H1 (cell line): ENCODE data around the gene CGN.

Experiments used
- ASH2L ChIP-seq: fragments of 200-600, 300-600 bp; sonication (generic); IDR thresholded peaks from one replicate; pipeline ENCODE4 v1.7.1; 2017; ENCODE audit warnings: low read length
- CEBPB ChIP-seq: IDR thresholded peaks from 2 replicates; pipeline ENCODE4 v1.6.1; 2012; ENCODE audit warnings: low read depth, low read length
- EP300 ChIP-seq, 2 experiments: IDR thresholded peaks; 1 replicate in 1 of 2; 2 replicates in 1 of 2; pipeline ENCODE4 v1.6.1; 2011 to 2012; ENCODE audit warnings: low read depth in 2 of 2, low read length in 2 of 2, mild to moderate bottlenecking in 2 of 2, borderline replicate concordance in 1 of 2, inconsistent platforms in 1 of 2, moderate library complexity in 1 of 2
- MAFK ChIP-seq: IDR thresholded peaks from 2 replicates; pipeline ENCODE4 v1.6.1; 2012; ENCODE audit warnings: low read depth, mild to moderate bottlenecking, improper control_type of control experiment, low read length
- MAX ChIP-seq: IDR thresholded peaks from 2 replicates; pipeline ENCODE4 v1.6.1; 2012; ENCODE audit warnings: inconsistent platforms
- POLR2AphosphoS5 ChIP-seq: IDR thresholded peaks from 2 replicates; pipeline ENCODE4 v1.6.1; 2011; ENCODE audit warnings: low read depth, low read length
- RXRA ChIP-seq: IDR thresholded peaks from 2 replicates; pipeline ENCODE4 v1.6.1; 2011; ENCODE audit warnings: low read depth, mild to moderate bottlenecking, low read length, moderate library complexity; ENCODE audit not compliant: insufficient read depth
- SIN3A ChIP-seq, 2 experiments: IDR thresholded peaks in 1 of 2; conservative IDR thresholded peaks in 1 of 2; 2 replicates each; pipeline ENCODE4 v1.6.1; 2011 to 2012; ENCODE audit warnings: low read length in 2 of 2, improper control_type of control experiment in 1 of 2, low read depth in 1 of 2, mild to moderate bottlenecking in 1 of 2
- SIRT6 ChIP-seq: IDR thresholded peaks from one replicate; pipeline ENCODE4 v1.7.1; 2012; ENCODE audit warnings: low read length, inconsistent platforms
- SIX5 ChIP-seq: IDR thresholded peaks from 2 replicates; pipeline ENCODE4 v1.6.1; 2011; ENCODE audit warnings: mild to moderate bottlenecking, low read depth, low read length
- TAF1 ChIP-seq: IDR thresholded peaks from 2 replicates; pipeline ENCODE4 v1.6.1; 2011; ENCODE audit warnings: mild to moderate bottlenecking, low read depth, low read length
- TF ChIP-seq, protein P1 (sequence below), 3 experiments: IDR thresholded peaks; 1 replicate in 2 of 3; 2 replicates in 1 of 3; pipeline versions ENCODE4 v1.5.1 to v1.6.1; 2011; ENCODE audit warnings: low read length in 3 of 3, mild to moderate bottlenecking in 3 of 3, inconsistent platforms in 2 of 3, low read depth in 1 of 3, moderate library complexity in 1 of 3; ENCODE audit not compliant: insufficient read depth in 1 of 3; ENCODE audit errors: control extremely low read depth in 1 of 3

DNA sequence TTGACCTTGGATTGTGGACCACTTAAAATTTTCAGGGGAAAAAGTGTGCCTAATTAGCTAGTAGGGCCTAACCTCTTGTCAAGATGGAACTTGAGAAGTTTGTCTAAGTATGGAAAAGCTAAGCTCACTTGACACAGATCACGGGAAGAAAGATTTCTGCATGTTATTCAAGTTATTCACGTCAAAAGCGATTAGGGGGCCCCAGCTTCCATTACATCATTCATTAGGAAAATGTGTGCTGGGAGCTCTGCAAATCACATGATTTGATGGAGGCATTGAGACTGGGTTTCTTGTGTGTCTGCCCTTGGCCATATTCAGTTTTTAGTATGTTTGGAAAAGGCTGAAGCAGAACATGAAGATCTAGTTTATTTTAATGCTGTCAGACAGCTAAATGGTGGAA lies 36.4 kb upstream of the CGN start:
- TF ChIP-seq CEBPB (no peak), EP300 (IDR thresholded peaks at IDR 0.05; ENCODE audit: borderline replicate concordance in 1 of 2, low read depth in 2 of 2, low read length in 2 of 2) (no peak), MAFK (no peak), TAF1 (no peak), MAX (no peak), POLR2AphosphoS5 (no peak), SIN3A (conservative IDR thresholded peaks at IDR 0.05 in 1 of 2, IDR thresholded peaks at IDR 0.05 in 1 of 2; ENCODE audit: low read depth in 1 of 2, low read length in 2 of 2) (no peak), RXRA (no peak), SIRT6 (no peak), ASH2L (no peak), SIX5 (no peak)
- TF ChIP-seq, protein P1, sequence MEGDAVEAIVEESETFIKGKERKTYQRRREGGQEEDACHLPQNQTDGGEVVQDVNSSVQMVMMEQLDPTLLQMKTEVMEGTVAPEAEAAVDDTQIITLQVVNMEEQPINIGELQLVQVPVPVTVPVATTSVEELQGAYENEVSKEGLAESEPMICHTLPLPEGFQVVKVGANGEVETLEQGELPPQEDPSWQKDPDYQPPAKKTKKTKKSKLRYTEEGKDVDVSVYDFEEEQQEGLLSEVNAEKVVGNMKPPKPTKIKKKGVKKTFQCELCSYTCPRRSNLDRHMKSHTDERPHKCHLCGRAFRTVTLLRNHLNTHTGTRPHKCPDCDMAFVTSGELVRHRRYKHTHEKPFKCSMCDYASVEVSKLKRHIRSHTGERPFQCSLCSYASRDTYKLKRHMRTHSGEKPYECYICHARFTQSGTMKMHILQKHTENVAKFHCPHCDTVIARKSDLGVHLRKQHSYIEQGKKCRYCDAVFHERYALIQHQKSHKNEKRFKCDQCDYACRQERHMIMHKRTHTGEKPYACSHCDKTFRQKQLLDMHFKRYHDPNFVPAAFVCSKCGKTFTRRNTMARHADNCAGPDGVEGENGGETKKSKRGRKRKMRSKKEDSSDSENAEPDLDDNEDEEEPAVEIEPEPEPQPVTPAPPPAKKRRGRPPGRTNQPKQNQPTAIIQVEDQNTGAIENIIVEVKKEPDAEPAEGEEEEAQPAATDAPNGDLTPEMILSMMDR (IDR thresholded peaks at IDR 0.05; ENCODE audit: control extremely low read depth in 1 of 3, insufficient read depth in 1 of 3, low read depth in 1 of 3, low read length in 3 of 3): no peak
